BE2C (cell line): ENCODE measurements around the gene NELFB.

Experiments used
- DNase-seq: peaks from one replicate; pipeline ENCODE4 v3.0.0-alpha.2; 2020
- H3K27me3 ChIP-seq: fragments of 250-450 bp; sonication (Bioruptor Pico); 2 replicates; pipeline ENCODE4 v1.5.1; 2020; ENCODE audit warnings: mild to moderate bottlenecking
- H3K36me3 ChIP-seq: fragments of 250-450 bp; sonication (Bioruptor Pico); 2 replicates; pipeline ENCODE4 v1.5.1; 2020; ENCODE audit warnings: mild to moderate bottlenecking
- H3K4me1 ChIP-seq: fragments of 250-450 bp; sonication (Bioruptor Pico); 2 replicates; pipeline ENCODE4 v1.5.1; 2020
- H3K4me3 ChIP-seq: 2 replicates; pipeline ENCODE4 v1.5.1; 2011; ENCODE audit warnings: low read depth, low read length
- H3K9me3 ChIP-seq: fragments of 250-450 bp; sonication (Bioruptor Pico); 2 replicates; pipeline ENCODE4 v1.5.1; 2020
- TF ChIP-seq, protein P1 (sequence below): IDR thresholded peaks from 2 replicates; pipeline ENCODE4 v1.5.1; 2012; ENCODE audit warnings: mild to moderate bottlenecking, low read depth, low read length

NELFB gene

DNA sequence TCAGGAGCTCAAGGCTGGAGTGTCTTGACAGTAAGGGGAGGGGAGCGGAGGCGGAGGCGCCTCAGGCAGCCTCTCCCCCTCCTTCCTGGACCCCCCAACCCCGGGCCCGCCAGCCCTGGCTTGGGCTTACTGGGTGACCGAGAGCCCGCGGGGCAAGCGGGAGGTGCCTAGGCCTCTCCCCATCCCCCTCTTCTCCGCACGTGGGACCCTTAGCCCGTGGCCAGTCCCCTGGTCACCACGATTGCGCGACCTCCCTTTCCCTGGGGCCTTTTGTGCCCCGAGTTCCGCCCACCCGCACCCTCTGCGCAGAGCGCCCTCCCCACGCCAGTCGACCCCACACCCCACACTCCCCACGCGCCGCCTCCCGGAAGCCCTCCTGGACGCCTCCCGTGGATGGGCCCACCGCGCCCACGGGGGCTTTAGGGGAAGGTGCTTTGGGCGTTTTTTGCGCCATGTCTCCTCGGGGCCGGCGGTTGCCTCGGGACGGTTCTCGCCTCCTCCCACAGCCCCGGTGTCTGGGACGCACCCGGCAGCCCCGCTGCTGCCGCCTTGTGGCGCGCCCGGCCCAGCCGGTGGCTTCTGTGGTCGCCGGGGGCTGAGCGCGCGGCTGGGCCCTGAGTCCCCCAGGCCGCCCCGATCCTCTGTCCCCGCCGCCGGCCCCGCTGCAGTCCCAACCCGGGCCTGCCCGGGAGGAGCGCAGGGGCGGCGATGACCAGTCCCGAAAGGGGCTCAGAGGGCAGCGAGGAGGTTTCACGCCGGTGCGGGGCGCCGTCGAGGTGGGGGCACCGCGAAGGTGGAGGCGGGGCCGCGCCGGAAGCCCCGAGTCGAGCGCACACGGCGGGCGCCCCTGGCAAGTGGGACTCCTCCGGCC, 25.6 kb downstream of the NELFB start:
- Histone ChIP-seq H3K36me3 (no peaks in the 10 kb centered on the region), H3K4me3 (peak overlapping the region; percentile 37), H3K27me3 (no peaks in the 10 kb centered on the region), H3K4me1 (peaks cover 12% of the 10 kb centered on the region), H3K9me3 (no peaks in the 10 kb centered on the region)
- DNase-seq: peak; percentile 77
- TF ChIP-seq, protein P1, sequence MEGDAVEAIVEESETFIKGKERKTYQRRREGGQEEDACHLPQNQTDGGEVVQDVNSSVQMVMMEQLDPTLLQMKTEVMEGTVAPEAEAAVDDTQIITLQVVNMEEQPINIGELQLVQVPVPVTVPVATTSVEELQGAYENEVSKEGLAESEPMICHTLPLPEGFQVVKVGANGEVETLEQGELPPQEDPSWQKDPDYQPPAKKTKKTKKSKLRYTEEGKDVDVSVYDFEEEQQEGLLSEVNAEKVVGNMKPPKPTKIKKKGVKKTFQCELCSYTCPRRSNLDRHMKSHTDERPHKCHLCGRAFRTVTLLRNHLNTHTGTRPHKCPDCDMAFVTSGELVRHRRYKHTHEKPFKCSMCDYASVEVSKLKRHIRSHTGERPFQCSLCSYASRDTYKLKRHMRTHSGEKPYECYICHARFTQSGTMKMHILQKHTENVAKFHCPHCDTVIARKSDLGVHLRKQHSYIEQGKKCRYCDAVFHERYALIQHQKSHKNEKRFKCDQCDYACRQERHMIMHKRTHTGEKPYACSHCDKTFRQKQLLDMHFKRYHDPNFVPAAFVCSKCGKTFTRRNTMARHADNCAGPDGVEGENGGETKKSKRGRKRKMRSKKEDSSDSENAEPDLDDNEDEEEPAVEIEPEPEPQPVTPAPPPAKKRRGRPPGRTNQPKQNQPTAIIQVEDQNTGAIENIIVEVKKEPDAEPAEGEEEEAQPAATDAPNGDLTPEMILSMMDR: peak; percentile 43

DNA sequence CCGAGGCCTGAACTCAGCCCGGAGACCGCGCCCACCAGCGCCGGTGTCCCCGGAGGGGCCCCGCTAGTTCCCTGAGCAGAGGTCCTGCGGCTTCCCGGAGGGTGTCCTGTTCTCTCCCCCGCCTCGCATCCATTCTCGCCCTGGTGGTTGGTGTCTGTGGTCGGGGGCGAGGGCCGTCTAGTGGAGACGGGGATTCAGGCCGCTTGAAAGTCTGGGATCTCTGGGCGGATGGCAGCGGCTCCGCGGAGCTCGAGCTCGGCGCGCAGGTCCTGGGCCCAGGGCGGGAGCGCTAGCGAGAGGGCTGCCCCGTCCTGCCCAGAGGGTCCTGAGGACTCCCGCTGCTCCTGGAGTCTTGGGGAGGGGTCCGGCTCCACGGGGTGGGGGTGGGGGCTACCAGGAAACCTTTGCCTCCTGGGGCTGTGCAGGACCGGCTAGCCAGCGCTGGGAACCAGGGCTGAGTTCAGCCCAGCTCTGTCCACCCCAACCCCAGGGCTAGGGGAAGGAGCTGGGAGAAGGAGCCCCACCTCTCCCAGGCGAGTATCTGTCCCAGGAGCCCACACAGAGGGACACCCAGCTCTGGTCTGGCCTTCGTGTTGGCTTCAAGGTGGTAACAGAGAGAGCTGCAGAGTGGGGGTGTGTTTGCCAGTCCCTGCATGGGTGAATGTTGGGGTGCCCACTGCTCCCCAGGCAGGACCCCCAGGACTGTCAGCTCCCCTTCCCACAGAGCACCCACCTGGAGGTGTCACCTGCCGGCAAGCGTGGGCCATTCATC, 26.4 kb downstream of the NELFB start:
- no peaks in the 10 kb centered on the region for H3K27me3 ChIP-seq
- DNase-seq: peak; percentile 36
- TF ChIP-seq, protein P1: no peak
- peak overlapping the region; percentile 37 for H3K4me3 ChIP-seq
- H3K36me3 ChIP-seq: no peaks in the 10 kb centered on the region
- peaks cover 9% of the 10 kb centered on the region for H3K4me1 ChIP-seq
- no peaks in the 10 kb centered on the region for H3K9me3 ChIP-seq

- TF ChIP-seq, protein P1: peak; percentile 79
- DNase-seq: peak; percentile 77
- no peaks in the 10 kb centered on the region for H3K27me3 ChIP-seq
Measured at GRCh38 chr9:137286975-137287383, 31.9 kb downstream of the NELFB start.

DNA sequence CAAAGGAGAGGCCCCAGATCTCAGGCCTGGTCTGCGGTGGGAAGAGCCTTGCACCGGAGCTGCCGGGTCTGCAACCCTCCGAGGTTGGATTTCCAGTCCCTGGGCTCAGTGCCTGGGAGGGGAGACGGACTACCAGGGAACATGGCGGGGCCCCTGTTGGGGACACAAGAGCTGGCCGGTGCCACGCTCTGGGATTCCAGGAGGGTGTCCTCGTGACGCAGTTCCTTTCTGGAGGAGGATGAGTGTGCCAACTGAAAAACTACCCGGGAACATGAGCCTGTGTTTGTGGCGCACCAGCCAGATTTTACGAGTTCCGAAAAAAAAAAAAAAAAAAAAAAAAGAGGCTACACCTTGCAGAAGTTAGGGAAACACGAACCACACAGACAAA, 38.0 kb downstream of the NELFB start:
- Histone ChIP-seq H3K4me1 (peaks cover 10% of the 10 kb centered on the region), H3K9me3 (peaks cover 7% of the 10 kb centered on the region), H3K27me3 (peaks cover 6% of the 10 kb centered on the region; the same call in 1 of the 2 replicates), H3K36me3 (no peaks in the 10 kb centered on the region), H3K4me3 (no peak overlapping the region)
- no peak for DNase-seq
- TF ChIP-seq, protein P1: no peak

More at GRCh38 chr9:137286975-137287383, 31.9 kb downstream of the NELFB start:
- H3K4me3 ChIP-seq: no peak overlapping the region
- no peaks in the 10 kb centered on the region for H3K36me3 ChIP-seq
- H3K4me1 ChIP-seq: no peaks in the 10 kb centered on the region
- no peaks in the 10 kb centered on the region for H3K9me3 ChIP-seq

DNA sequence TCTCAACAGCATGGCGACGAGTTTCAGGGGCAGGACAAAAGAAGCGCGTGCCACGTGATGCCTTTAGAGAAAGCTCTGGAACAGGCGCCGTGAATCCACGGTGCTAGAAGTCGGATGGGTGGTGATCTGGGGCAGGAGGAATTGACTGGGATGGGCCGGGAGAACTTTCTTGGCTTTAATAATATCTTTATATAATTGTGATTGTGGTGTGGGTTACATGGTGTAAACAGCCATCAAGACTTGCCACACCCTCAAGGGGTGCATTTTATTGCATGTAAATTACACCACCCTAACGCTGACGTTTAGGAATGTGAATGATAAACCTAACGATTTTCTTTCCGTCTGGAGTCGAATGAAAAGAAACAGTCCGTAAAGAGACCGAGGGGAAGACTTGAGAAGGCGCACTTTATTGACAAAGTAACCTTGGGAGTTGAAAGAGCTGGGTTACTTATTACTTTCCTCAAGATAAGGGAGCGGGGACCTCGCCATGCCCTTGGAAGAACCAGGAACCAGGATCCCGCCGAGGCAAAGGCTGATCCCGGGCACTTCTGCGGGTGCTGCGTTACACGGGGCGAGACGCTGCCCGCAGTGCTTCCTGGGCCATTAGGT, 38.5 kb downstream of the NELFB start:
- TF ChIP-seq, protein P1: no peak
- Histone ChIP-seq H3K9me3 (peaks cover 7% of the 10 kb centered on the region), H3K36me3 (no peaks in the 10 kb centered on the region), H3K4me3 (no peak overlapping the region), H3K27me3 (peaks cover 6% of the 10 kb centered on the region; the same call in 1 of the 2 replicates), H3K4me1 (peaks cover 10% of the 10 kb centered on the region)
- DNase-seq: no peak
